ENCODE data around the gene PDE6D.

Gene PDE6D

DNA sequence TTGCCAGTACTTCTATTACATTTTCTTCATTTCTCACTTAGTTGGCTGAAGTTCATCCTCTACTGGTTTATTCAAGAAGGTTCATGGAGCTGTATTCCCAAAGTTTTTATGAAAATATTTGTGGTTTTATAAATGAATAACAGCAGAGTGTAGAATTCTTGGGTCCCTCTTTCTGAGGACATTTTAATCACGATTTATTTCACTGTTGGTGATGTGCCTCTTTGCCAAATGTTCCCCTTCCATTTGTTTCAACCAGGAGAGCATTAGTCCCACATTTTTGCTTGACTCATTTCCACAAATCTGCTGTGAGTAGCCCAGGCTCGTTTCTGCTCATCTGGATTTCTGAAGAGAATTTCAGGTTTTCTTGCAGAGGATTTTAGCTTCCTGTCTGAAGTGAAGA, 25.9 kb upstream of the PDE6D start:
- no peak overlapping the region for H3K4me3 ChIP-seq (ENCODE audit: low read length)
- TF ChIP-seq, protein P1, sequence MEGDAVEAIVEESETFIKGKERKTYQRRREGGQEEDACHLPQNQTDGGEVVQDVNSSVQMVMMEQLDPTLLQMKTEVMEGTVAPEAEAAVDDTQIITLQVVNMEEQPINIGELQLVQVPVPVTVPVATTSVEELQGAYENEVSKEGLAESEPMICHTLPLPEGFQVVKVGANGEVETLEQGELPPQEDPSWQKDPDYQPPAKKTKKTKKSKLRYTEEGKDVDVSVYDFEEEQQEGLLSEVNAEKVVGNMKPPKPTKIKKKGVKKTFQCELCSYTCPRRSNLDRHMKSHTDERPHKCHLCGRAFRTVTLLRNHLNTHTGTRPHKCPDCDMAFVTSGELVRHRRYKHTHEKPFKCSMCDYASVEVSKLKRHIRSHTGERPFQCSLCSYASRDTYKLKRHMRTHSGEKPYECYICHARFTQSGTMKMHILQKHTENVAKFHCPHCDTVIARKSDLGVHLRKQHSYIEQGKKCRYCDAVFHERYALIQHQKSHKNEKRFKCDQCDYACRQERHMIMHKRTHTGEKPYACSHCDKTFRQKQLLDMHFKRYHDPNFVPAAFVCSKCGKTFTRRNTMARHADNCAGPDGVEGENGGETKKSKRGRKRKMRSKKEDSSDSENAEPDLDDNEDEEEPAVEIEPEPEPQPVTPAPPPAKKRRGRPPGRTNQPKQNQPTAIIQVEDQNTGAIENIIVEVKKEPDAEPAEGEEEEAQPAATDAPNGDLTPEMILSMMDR (conservative IDR thresholded peaks at IDR 0.05; ENCODE audit: low read depth, low read length), result no peak
- DNase-seq (ENCODE audit: low read depth), result no peak

DNA sequence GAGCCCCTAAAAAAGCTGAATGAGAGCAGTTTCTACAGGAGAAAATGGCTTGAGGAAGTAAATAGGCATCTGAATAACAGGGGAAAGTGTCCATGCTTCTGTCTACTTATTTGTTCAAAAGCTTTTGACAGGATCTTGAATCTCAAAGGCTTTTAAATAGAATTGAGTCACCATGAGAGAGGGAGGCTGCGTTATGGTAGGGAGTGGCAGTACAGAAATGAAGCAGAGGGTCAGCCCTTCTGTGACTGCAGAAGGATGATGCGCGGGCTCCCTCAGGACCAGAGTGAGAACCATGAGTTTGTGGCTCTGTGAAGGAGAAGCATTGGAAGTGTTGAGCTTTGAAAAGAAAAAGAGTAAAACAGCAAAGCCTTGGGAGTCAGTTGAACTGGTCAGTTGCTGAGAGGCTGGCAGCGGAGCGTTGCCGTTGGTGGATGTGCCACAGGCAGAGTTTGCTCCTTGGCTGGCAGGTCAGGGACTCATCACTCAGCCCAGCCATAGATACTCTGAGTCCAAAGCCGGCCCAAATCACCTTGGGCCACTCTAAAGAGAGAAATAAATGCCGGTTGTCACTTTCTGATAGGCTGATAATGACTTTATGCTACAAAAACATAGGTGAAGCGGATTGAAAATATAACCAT, 22.5 kb upstream of the PDE6D start:
- DNase-seq (ENCODE audit: low read depth), result no peak
- TF ChIP-seq, protein P1 (conservative IDR thresholded peaks at IDR 0.05; ENCODE audit: low read depth, low read length), result no peak
- H3K4me3 ChIP-seq (ENCODE audit: low read length), result no peak overlapping the region

DNA sequence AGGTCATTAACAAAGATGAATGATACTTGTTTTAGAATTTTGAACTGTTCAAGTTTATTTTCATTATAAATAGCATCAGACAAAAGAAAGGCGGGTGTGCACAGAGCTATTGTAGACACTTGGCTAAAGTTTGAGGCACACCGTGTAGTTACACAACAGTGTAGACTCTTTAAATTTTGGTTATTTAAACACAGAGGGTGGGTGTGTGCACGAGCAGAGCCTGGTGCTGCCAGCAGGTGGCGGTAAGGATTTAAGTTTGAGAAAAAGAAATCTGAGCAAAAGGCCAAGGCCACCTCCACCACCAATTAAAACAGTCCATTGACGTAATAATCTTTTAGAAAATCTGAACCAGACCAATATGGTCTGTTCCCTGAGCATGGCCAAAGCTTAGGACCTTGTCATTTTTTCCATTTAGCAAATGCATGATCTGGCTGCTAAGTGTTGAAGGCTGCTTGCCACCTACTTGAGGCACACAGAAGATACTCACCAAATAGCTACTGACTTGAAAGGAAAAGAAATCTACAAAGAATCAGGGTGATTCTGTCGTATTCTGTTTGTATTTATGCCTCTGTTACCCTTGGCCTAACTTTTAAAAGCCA, 19.5 kb upstream of the PDE6D start:
- no peak overlapping the region for H3K4me3 ChIP-seq (ENCODE audit: low read length)
- DNase-seq (ENCODE audit: low read depth), result no peak
- TF ChIP-seq, protein P1 (conservative IDR thresholded peaks at IDR 0.05; ENCODE audit: low read depth, low read length), result peak; percentile 78

- TF ChIP-seq, protein P1 (conservative IDR thresholded peaks at IDR 0.05; ENCODE audit: low read depth, low read length), result peak; percentile 60
- H3K4me3 ChIP-seq (ENCODE audit: low read length), result no peak overlapping the region
- peak; percentile 61 for DNase-seq (ENCODE audit: low read depth)
Observed at GRCh38 chr2:231795525-231796327, 14.6 kb upstream of the PDE6D start.

- TF ChIP-seq, protein P1 (conservative IDR thresholded peaks at IDR 0.05; ENCODE audit: low read depth, low read length), result no peak
- DNase-seq (ENCODE audit: low read depth), result no peak
- H3K4me3 ChIP-seq (ENCODE audit: low read length), result no peak overlapping the region
Observed at GRCh38 chr2:231794383-231794782, 13.3 kb upstream of the PDE6D start.

- TF ChIP-seq, protein P1 (conservative IDR thresholded peaks at IDR 0.05; ENCODE audit: low read depth, low read length), result no peak
- DNase-seq (ENCODE audit: low read depth), result no peak
- H3K4me3 ChIP-seq (ENCODE audit: low read length), result no peak overlapping the region
Observed at GRCh38 chr2:231791107-231791506, 10.0 kb upstream of the PDE6D start.

Data from retinal pigment epithelial cell (primary cell).